CD4-positive, alpha-beta T cell treated with Interleukin-4 for 1 hour (primary cell): ENCODE results near the gene OGG1.

ENCODE experiments used
- DNase-seq, 2 donors: peaks; one replicate each; pipeline ENCODE4 v3.0.0-alpha.2; 2020 to 2022

Gene OGG1

DNA sequence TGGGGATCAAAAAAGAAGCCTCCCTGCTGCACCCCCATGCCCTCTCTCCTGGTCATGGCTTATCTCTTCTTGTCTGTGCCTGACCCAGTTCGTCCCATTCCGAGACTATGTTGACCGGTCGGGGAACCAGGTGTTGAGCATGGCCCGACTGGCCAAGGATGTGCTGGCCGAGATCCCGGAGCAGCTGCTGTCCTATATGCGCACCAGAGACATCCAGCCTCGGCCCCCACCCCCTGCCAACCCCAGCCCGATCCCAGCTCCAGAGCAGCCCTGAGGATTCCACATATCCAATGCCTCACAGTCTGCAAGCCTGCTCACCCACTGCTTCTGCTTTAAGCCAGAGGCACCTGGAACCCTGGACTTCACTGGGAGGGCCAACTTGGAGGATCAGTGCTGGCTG is 20.3 kb upstream of the OGG1 start:
- DNase-seq: no peak

DNA sequence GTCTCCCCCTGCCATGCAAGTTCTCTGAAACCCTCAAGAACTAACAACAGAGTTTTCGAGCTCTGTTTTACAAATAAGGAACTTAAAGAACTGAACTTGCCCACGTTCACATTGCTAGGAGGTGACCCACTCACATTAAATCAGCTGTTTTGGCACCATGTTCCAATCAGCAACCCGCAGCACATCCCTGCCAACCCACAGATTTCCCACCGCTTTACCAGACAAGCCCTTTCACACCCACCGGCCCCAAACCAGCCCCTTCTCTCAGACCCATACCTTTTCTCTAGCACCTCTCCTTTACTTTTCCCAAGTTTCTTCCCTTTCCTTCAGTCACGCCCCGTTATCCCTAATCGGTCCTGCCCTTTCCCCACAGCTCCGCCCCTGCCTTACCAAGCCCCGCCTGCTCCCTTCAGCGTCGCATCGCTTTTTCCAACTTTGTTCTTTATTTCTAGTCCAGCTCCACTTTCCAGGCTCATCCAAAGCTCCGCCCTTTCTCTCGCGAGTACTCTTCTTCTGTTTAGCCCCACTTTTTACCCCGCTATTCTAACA is 19.0 kb upstream of the OGG1 start:
- no peak for DNase-seq

DNA sequence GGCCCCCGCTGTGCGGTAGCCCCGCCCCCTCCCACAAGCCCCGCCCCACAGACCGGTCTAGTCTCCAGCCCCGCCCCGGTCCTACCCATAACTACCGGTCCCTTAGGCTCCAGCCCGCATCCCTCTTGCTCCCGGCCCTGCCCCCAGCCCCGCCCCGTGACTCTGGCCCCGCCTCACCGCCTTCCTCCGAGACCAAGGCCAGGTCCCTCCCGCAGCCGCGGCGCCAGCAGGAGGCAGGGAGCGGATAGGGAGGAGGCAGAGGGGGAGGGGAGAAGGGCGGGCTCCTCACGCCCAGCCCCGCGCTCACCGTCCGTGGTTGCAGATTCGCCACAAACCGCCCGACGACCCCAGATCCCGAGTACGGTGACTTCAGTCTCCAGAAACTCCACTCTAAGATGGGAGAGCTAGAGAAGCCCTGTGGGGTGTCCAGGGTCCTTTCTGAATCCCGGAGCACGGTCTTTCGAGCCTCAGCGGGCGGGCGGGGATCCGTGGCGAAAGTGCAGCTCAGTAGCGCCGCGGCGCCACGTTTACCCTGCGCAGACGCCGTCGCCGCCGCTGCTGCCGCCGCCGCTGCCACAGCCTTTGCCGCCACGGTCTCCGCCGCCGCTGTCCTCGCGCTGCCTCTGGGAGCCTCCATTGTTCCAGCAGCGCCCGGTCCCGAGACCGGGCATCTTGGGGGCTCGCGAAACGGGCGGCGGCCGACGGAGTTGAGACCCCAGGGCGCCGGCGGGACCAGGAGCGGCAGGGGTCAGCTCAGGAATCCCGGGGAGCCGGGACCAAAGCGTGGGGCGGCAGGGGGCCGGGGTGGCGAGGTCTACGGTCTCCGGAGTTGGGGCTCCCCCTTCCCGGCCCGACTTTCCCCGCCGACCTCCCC is 18.3 kb upstream of the OGG1 start, which contains the start of gene BRPF1:
Gene BRPF1 (plus strand): TSS at position 530 of the 874 bp plus-strand sequence. CDS start 2,406 bp downstream, outside the sequence.
- peak; percentile 100 for DNase-seq

DNA sequence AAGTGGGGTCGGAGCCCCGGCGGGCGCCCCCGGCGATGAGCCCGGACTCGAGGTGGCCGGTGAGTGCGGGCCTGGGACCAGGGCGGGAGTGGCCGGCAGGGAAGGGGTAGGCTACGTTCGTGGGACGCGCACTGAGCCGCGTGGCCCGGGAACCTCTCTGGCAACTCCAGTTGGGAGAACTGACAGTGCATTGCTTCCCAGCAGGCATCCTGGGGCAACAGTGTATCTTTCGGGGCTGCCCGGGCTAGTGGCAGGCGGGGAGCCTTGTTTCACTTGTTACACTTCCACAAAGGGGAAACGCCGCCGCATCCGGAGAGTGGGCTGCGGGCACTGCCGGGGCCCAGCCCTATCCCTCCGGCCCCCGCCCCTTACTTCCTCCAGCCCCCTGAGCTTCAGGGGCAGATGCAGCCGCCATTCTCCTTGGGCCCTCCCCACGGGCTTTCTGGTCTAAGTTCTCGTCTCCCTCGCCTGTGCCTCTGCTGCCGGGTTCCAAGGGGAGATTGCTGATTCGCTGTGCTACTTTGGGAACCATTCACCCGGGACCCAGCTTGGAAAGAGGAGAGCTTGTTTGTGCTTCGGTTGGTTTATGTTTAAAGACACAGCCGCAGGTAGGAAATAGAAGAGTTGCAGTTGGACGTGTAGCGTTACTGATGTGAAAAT is 17.5 kb upstream of the OGG1 start:
- peak; percentile 38 to 56 for DNase-seq

DNA sequence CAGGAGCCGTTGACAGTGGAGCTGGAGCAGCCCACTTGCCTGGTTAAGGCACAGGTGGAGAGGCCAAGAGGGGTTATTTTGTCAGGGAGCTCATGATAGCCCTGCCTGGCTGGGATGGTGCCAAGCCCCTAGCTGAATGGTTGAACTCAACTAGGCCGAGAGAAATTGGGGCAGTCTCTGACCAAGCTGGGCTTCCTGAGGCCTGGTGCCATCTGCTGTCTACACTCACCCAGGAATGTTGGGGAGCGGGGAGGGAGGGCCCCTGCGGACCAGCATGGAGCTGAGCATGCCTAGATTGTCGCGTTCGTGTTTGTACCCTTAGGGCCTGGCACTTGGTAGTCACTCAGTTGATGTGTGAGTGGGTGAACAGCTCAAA is 17.0 kb upstream of the OGG1 start:
- DNase-seq: no peak

DNA sequence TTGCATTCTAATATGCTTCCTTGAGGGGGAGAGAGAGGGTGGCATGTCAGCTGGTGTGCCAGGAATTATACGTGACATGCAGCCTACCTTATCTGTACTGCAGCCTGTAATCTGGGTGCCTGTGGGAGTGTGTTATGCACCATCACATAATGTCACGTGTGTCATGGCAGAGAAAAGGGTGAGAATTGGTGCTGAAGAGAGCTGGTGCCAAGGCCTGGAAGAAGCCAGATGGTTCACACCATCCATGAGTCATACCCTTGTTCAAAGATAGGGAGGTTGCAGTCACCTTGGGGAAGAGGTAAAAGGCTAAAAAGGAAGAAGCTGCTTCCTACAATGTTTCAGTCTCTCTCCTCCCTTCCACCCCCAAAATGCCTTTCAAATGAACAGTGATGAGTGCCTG is 12.9 kb upstream of the OGG1 start:
- DNase-seq: no peak

DNA sequence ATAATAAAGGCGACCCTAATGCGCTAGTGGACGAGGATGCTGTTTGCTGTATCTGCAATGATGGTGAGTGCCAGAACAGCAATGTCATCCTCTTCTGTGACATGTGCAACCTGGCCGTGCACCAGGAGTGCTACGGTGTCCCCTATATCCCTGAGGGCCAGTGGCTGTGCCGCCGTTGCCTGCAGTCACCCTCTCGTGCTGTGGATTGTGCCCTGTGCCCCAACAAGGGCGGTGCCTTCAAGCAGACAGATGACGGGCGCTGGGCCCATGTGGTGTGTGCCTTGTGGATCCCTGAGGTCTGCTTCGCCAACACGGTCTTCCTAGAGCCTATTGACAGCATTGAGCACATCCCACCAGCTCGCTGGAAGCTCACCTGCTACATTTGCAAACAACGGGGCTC is 10.6 kb upstream of the OGG1 start:
- DNase-seq: no peak

DNA sequence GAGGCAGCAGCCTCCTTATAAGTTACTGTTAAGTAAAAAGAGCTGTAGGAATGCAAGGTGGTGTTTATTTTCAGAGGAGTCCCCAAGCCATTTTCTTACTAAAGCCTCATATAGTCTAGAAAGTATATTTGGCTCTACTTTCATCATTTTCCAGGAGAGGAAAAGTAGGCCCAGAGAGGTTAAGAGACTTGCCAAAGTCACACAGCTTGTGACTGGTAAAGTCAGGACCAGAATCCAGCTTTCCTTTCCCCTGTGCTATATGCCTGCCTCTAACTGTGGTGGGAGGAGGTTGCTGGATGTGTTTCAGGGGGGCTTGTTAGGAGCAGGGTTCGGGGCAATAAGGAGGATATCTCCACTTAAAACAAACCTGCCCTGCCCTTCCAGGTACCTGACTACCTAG is 7.2 kb upstream of the OGG1 start:
- no peak for DNase-seq

DNA sequence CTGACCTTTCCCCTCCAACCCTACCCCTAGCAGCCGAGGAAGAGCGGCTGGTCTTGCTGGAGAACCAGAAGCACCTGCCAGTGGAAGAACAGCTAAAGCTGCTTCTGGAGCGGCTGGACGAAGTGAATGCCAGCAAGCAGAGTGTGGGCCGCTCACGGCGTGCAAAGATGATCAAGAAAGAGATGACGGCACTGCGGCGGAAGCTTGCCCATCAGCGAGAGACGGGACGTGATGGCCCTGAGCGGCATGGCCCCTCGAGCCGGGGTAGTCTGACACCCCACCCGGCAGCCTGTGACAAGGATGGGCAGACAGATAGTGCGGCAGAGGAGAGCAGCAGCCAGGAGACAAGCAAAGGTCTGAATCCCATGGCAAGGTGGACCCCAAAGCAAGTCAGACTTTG is 6.2 kb upstream of the OGG1 start:
- DNase-seq: no peak

DNA sequence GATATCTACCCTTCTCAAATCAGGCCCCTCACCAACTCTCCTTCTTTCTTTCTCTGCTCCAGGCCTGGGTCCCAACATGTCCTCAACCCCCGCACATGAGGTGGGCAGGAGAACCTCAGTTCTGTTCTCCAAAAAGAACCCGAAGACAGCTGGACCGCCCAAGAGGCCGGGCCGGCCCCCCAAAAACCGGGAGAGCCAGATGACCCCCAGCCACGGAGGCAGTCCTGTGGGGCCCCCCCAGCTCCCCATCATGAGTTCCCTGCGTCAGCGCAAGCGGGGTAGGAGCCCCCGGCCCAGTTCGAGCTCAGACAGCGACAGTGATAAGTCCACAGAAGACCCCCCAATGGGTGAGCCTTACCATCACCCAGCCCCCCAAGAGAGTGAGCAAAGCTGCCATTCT is 5.6 kb upstream of the OGG1 start:
- DNase-seq: no peak

DNA sequence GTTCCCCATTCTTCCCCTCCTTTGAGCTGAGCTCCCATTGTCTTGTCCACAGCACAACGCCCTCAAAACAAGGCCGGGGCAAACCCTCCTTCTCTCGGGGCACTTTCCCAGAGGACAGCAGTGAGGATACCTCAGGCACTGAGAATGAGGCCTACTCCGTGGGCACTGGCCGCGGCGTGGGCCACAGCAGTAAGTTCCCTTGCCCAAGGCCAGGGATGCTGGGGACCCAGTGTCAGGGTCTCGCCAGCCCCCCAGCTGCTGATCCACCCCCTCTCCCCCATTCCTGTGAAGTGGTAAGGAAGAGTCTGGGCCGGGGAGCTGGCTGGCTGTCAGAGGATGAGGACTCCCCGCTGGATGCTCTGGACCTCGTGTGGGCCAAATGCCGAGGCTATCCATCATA is 4.2 kb upstream of the OGG1 start:
- DNase-seq: no peak

DNA sequence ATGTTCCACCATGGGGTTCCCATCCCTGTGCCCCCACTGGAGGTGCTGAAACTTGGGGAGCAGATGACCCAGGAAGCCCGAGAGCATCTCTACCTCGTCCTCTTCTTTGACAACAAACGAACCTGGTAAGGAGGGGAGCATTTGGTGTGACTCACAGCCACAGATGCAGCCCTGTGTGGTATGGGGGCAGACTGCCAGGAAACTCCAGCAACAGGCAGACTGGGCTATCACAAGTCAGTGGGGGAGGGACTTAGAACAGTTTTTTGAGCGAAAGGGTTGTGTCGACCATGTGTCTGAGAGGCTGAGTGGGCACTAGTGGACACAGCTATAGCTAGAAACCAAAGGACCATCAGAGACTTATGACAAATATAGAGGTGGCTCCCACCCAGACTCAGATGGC is 3.4 kb upstream of the OGG1 start:
- no peak for DNase-seq

DNA sequence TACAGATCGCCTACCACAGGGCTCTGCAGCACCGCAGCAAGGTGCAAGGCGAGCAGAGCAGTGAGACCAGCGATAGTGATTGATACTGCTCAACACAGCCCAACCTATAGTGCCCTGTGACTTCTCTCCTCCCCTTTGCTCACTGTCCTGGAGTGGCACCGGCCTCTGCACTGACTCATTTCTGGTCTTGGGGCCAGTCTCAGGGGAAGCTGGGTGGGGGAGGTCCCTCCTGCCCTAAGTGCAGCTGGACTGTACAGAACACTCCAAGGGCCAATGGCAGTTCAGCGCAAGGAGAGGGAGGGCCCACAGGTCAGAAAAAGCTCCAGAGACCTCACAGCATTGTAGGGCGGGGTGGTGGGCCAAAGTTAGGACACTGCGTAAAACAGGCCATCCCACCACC is 2.5 kb upstream of the OGG1 start:
- no peak for DNase-seq

DNA sequence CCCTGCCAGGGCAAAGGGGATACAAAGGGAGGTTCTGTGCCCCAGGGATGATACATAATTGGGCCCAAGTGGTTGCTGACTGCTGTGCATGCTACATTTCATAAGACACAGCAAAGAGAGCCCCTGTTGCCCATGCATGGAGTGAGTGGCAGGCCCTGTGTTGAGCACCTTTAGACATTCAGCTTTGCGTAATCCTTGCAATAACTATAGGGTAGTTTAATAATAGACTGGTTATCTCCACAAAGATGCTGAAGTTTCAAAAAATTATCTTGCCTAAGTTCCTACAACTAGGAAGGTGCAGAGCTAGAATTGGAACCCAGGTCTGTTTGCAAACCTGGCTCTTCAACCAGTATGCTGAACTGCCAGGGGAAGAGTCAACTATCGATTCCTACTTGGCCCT is 1.7 kb upstream of the OGG1 start:
- DNase-seq: no peak

DNA sequence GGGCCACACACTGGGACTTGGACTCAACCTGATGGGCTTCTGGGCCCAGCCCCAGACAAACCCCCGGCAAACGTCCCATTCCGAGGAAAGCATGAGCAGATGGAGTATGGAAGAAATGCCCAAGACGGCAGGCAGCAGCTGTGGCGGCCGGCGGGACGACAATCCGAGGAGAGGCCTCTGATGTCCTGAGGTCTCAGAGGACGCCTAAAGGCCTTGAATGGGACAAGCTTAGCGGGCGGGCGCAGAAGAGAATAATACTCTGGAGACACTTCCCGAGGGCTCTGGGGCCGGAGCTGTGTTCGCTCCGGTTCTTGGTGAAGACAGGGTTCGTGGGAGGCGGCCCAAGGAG is 482 bp upstream of the OGG1 start:
- DNase-seq: no peak

DNA sequence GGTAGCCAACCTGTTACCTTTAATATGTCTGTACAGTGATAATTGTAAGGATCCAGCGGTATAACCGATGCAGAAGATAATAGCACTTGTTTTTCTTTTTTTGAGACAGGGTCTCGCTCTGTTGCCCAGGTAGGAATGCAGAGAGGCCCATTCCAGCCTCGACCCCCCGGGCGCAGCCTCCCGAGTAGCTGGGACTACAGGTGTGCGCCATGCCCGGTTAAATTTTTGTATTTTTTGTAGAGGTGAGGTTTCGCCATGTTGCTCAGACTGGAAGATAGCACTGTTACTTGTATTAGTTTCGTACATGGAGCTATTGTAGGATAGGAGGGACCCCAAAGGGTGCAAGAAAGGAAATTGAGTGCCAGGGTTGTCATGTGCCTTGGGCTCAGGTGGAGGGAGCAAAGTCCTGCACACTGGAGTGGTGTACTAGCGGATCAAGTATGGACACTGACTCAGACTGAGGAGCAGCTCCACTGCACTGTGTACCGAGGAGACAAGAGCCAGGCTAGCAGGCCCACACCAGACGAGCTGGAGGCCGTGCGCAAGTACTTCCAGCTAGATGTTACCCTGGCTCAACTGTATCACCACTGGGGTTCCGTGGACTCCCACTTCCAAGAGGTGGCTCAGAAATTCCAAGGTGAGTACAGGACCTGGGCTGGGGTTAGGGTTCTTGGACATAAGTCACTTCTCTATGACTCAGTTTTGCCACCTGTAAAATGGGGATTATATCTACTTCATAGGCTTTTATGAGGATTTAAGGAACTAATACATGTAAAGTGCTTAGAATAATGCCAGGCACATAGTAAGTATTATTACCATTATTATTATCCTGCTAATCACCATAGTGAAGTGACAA is 1.0 kb downstream of the OGG1 start:
- no peak for DNase-seq

DNA sequence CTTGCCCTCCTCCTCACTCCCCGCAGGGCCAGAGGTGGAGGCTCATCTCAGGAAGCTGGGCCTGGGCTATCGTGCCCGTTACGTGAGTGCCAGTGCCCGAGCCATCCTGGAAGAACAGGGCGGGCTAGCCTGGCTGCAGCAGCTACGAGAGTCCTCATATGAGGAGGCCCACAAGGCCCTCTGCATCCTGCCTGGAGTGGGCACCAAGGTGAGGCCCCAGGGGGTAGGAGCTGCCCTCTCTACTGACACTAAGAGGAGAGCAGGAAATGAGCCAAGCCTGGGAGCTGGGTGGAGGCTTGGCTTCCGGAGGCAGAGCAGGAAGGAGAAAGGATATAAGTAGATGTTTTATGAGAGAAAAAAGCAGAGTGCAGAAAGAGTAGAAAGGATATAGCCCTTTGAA is 4.9 kb downstream of the OGG1 start:
- DNase-seq: no peak

DNA sequence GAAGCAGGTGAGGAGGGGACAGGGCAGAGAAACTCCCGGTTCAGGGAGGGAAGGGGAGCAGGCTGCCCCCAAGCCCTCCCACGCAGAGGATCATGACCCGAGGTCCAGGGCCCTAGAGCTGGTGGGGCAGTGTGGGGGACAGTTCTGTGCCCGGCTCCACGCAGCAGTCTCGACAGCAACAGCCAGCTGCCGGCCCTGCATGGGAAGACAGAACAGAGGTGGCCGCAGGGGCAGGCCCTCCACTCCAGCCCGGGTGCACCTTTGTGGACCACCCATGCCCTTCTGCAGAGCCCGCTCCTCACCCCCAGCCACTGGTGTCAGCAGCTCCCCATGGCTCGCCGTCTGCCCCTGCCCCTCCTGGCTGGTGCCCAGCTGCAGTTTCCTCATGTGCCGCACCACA is 7.7 kb downstream of the OGG1 start:
- no peak for DNase-seq

DNA sequence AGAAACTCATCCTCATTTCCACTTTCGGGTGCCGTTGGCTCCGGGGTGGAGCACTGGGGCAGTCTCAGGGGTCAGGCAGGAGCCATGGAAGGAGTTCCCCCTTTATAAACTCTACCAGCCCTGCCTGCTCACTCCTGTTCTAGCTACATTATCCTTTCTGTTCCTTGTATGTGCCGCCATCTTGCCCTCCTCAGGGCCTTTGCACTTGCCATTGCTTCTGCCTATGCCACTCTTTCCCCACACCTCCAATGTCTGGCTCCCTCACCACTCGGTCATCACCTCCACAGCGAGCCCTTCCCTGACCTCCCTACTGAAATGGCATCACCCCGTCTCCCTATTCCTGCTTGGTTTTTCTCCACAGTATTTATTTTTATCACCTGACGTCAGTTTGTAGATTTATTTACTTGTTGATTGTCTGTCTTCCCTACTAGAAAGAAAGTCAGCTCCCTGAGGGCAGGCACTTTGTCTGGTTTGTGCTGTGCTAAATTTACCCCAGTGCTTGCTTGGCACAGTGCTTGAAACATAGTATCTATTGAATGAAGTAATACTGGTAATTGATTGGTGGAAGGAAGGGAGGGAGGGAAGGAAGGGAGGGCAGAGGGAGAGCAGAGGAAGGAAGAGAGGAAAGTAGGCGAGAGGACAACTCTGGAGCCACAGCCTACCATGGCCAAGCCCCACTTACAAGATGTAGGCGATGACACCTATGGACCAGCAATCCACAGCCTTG is 11.2 kb downstream of the OGG1 start:
- DNase-seq: no peak

DNA sequence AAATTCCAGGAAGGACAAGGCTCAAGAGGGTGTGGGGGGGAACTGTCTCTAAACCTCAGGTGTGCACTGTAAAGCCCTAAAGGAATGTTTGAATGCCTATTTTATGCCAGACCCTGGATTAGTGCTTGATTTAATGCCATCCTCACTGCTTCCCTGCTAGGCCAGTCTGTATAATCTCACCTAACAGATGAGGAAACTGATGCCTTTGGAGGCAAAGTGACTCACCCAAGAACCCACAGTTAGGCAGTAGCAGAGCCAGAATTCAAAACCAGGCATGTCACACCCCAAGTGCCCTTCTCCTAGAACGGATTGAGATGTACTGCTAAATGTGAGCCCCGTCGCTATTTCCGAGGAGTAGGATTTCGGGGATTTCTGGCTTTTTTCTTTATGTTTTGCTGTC is 12.2 kb downstream of the OGG1 start:
- DNase-seq: no peak

DNA sequence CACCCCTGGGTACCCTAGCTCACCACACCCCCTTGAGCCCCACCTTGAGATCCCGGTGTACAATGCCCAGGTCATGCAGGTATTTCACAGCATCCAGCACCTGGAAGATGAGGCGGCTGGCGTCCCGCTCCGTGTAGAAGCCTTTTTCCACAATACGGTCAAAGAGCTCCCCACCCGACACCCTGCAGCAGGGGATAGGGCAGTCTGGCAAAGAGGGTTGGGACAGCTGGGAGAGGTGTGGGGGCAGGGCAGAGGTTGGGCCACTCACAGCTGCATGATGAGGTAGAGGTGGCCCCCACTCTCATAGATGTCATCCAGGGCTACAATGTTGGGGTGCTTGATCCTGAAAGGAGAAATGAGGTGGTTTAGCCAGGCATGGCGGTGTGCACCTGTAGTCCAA is 13.1 kb downstream of the OGG1 start:
- no peak for DNase-seq

DNA sequence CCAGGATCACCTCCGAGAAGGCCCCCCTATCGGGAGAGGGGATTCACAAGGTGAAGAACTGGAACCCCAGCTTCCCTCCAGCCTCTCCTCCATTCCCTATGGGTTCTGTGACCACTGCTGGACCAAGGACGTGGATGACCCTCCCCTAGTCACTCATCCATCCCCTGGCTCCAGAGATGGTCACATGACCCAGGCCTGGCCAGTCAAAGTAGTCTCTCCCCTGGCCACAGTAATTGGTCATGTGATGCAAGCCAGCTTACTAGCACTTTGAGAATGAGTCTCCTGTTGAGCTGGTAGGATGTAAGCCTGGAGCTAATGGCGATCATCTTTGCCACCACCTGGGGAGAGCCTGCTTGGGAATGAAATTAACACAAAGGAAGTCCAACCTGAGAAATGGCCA is 16.1 kb downstream of the OGG1 start:
- no peak for DNase-seq

DNA sequence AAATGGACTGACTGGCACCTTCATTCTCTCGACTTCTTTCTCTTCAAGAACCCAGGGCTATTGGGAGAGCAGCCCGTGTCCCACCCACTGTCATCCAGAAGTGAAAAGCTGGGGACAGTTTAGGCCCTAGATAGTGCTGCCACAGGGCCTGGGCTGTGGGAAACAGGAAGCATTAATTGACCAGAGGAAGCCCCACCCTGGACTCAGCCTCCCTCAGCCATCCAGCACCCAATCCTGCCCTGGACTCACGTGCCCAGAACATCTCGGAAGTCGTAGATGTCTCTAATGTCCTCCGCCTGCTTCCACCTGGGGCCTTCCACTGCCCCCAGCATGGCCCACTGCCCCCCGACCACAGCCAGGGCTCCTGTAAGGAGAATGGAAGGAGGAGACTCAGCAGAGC is 17.7 kb downstream of the OGG1 start:
- peak in 1 of 2 donors; percentile 26 for DNase-seq
